T-cell (primary cell): ENCODE data around the gene ADRA2B. TPM values are rescaled to one million over a fixed set of nuclear protein-coding genes. Genes with fewer than 3 reads are reported as not detected.

Experiments used
- ATAC-seq, 4 experiments: fragments of 200-7000 bp in 3 of 4; fragments of 150-1000 bp in 1 of 4; cut with Tn5 transposase; replicated peaks in 1 of 4; 1 replicate in 3 of 4; 2 replicates in 1 of 4; pipeline ENCODE4 v1.10.0; 2021; ENCODE audit warnings: moderate library complexity in 3 of 4, mild to moderate bottlenecking in 2 of 4, moderate number of reproducible peaks in 1 of 4
- CTCF ChIA-PET, 2 donors: fragments of 300-600 bp; sonication (Branson Sonifier 250); formaldehyde crosslinking; loops; one replicate each; lab custom pipeline; 2022; ENCODE audit warnings: antibody characterized with exemption in 2 of 2; lab: Charles Lee
- POLR2A ChIA-PET, 2 donors: fragments of 300-600 bp; sonication (Branson Sonifier 250); formaldehyde crosslinking; loops; one replicate each; lab custom pipeline; 2022; ENCODE audit warnings: antibody characterized with exemption in 2 of 2; lab: Charles Lee
- DNase-seq, 35 experiments: peaks; one replicate each; pipeline versions ENCODE4 v3.0.0 to v3.0.0-alpha.2; 2013 to 2023
- H3K27ac ChIP-seq: one replicate; pipeline ENCODE4 v1.5.1; 2013; ENCODE audit warnings: low read length
- H3K27me3 ChIP-seq, 2 experiments: replicated peaks in 1 of 2; 1 replicate in 1 of 2; 2 replicates in 1 of 2; pipeline versions ENCODE4 v1.6.1 to v1.7.0; 2013; ENCODE audit warnings: low read length in 1 of 2, mixed read lengths in 1 of 2; ENCODE audit not compliant: control insufficient read depth in 2 of 2, insufficient read depth in 2 of 2; ENCODE audit errors: extremely low read depth in 1 of 2
- H3K36me3 ChIP-seq, 2 donors: 1 replicate in 1 of 2; 2 replicates in 1 of 2; pipeline versions ENCODE4 v1.6.1 to v1.7.0; 2013; ENCODE audit warnings: low read length in 1 of 2; ENCODE audit not compliant: control insufficient read depth in 2 of 2, insufficient read depth in 1 of 2; ENCODE audit errors: extremely low read depth in 1 of 2
- H3K4me1 ChIP-seq, 2 experiments: 1 replicate in 1 of 2; 2 replicates in 1 of 2; pipeline versions ENCODE4 v1.6.1 to v1.7.0; 2013; ENCODE audit warnings: low read length in 2 of 2, mixed read lengths in 1 of 2; ENCODE audit not compliant: insufficient read depth in 2 of 2, control insufficient read depth in 1 of 2; ENCODE audit errors: extremely low read depth in 1 of 2
- H3K4me3 ChIP-seq, 2 donors: 1 replicate in 1 of 2; 2 replicates in 1 of 2; pipeline versions ENCODE4 v1.5.1 to v1.7.0; 2013; ENCODE audit warnings: mild to moderate bottlenecking in 2 of 2, low read length in 1 of 2, moderate library complexity in 1 of 2; ENCODE audit not compliant: control insufficient read depth in 1 of 2; ENCODE audit errors: extremely low read depth in 1 of 2
- H3K9me3 ChIP-seq: 2 replicates; pipeline ENCODE4 v1.7.0; 2013
- H3K27ac Mint-ChIP-seq, 2 donors: one replicate each; pipeline ENCODE4 v1.8.0; 2020 to 2021; ENCODE audit warnings: mild to moderate bottlenecking in 2 of 2, mixed read lengths in 2 of 2
- H3K27me3 Mint-ChIP-seq, 2 donors: one replicate each; pipeline ENCODE4 v1.8.0; 2021 to 2022; ENCODE audit warnings: mixed read lengths in 2 of 2
- H3K36me3 Mint-ChIP-seq: one replicate; pipeline ENCODE4 v1.8.0; 2021; ENCODE audit warnings: mixed read lengths
- H3K4me1 Mint-ChIP-seq, 3 donors: one replicate each; pipeline ENCODE4 v1.8.0; 2020 to 2022; ENCODE audit warnings: mixed read lengths in 3 of 3, mild to moderate bottlenecking in 1 of 3
- H3K4me3 Mint-ChIP-seq, 3 donors: one replicate each; pipeline ENCODE4 v1.8.0; 2020 to 2022; ENCODE audit warnings: mild to moderate bottlenecking in 3 of 3, mixed read lengths in 3 of 3, moderate library complexity in 3 of 3
- H3K9me3 Mint-ChIP-seq, 3 donors: one replicate each; pipeline ENCODE4 v1.8.0; 2020 to 2022; ENCODE audit warnings: mixed read lengths in 3 of 3
- WGBS: methylation state at CpG from one replicate; pipeline ENCODE4 v1.1.5; 2013; ENCODE audit warnings: missing lambda C conversion rate; ENCODE audit not compliant: insufficient coverage; 5-methylcytosine and 5-hydroxymethylcytosine counted together
- total RNA-seq, 35 experiments: library from RNA in 6 of 35; stranded (reverse) in 6 of 35; fragments of 120-200 nt in 1 of 35; gene quantifications; one replicate each; pipeline versions ENCODE4 v1.2.1 to v1.2.4 and lab custom pipeline; 2013 to 2026

Gene ADRA2B
- total RNA-seq, 5 donors from 2014 or later (not counting 1 experiment from before 2014, with no cell fraction given) = 0.13 to 0.77 (median 0.18) TPM

GRCh38 chr2:96139181-96139758, 22.9 kb upstream of the ADRA2B start:
- H3K4me1 Mint-ChIP-seq = peaks cover 41% of the 10 kb centered on the region in 3 donors
- Histone ChIP-seq H3K27me3 (peaks cover 0 to 3% of the 10 kb centered on the region in 2 experiments), H3K4me1 (peaks cover 13 to 70% of the 10 kb centered on the region in 2 experiments), H3K4me3 (no peak overlapping the region), H3K36me3 (peaks cover 9 to 16% of the 10 kb centered on the region in 2 donors), H3K9me3 (no peaks in the 10 kb centered on the region), H3K27ac (no peak overlapping the region)
- H3K4me3 Mint-ChIP-seq = no peak overlapping the region
- 93% methylated on average over 3 of the region's 7 CpGs for WGBS
- peaks cover 10% of the 10 kb centered on the region for H3K36me3 Mint-ChIP-seq
- ATAC-seq (no peak), DNase-seq (no peak)
- peak overlapping the region in 1 of 2 donors; percentile 52 for H3K27ac Mint-ChIP-seq
- no peaks in the 10 kb centered on the region for H3K27me3 Mint-ChIP-seq
- CTCF ChIA-PET = interaction anchor here (0.6 to 5.6 kb wide), 8 partner anchors 9 to 128 kb away, joined by 3 to 128 read pairs (median 5); no protein-coding TSS in a partner anchor
- POLR2A ChIA-PET = interaction anchor here (1.7 to 2.8 kb wide), 2 partner anchors 35 to 36 kb away, joined by 11 to 14 read pairs; no protein-coding TSS in a partner anchor
- H3K9me3 Mint-ChIP-seq = no peaks in the 10 kb centered on the region

GRCh38 chr2:96138179-96139145, 22.1 kb upstream of the ADRA2B start, which contains the start of gene ASTL:
TSS of gene ASTL (minus strand) at chr2:96138502. CDS start at chr2:96138436, 66 bp downstream.
- peaks cover 4% of the 10 kb centered on the region for H3K36me3 Mint-ChIP-seq
- peaks cover 0 to 3% of the 10 kb centered on the region in 2 experiments for H3K27me3 ChIP-seq
- peaks cover 9 to 62% of the 10 kb centered on the region in 2 experiments for H3K4me1 ChIP-seq
- H3K9me3 Mint-ChIP-seq = no peaks in the 10 kb centered on the region
- ATAC-seq = peak; percentile 48 to 72 (median 69)
- WGBS = 29% methylated on average over 11 of the region's 17 CpGs
- peak within 1 kb of the TSS; percentile 23 for H3K27ac ChIP-seq
- peak; percentile 40 to 83 (median 65) for DNase-seq
- peak within 1 kb of the TSS; percentile 52 to 63 for H3K27ac Mint-ChIP-seq
- ChIA-PET POLR2A (interaction anchor here (0.5 to 2.8 kb wide), 7 partner anchors 8 to 720 kb away, joined by 3 to 14 read pairs (median 6); no protein-coding TSS in a partner anchor), CTCF (interaction anchor here (0.6 to 5.6 kb wide), 10 partner anchors 10 to 129 kb away, joined by 3 to 128 read pairs (median 4); no protein-coding TSS in a partner anchor)
- H3K27me3 Mint-ChIP-seq = no peaks in the 10 kb centered on the region
- H3K4me3 Mint-ChIP-seq = peak within 1 kb of the TSS in 1 of 3 donors; percentile 36
- peaks cover 33% of the 10 kb centered on the region in 3 donors for H3K4me1 Mint-ChIP-seq
- no peaks in the 10 kb centered on the region for H3K9me3 ChIP-seq
- peaks cover 8 to 9% of the 10 kb centered on the region in 2 donors for H3K36me3 ChIP-seq
- no peak within 1 kb of the TSS for H3K4me3 ChIP-seq

GRCh38 chr2:96137321-96138178, 21.2 kb upstream of the ADRA2B start:
- H3K4me1 Mint-ChIP-seq = peaks cover 23 to 24% (median 24%) of the 10 kb centered on the region in 3 donors
- ChIA-PET CTCF (interaction anchor here (0.6 to 5.6 kb wide), 8 partner anchors 21 to 129 kb away, joined by 3 to 128 read pairs (median 4); partner anchors contain the start of gene ADRA2B (in 1 of the 2)), POLR2A (interaction anchor here (0.5 to 2.8 kb wide), 5 partner anchors 9 to 38 kb away, joined by 3 to 14 read pairs (median 4); no protein-coding TSS in a partner anchor)
- Histone ChIP-seq H3K9me3 (no peaks in the 10 kb centered on the region), H3K36me3 (peaks cover 3 to 5% of the 10 kb centered on the region in 2 donors), H3K27me3 (peaks cover 0 to 3% of the 10 kb centered on the region in 2 experiments), H3K4me3 (no peak overlapping the region), H3K4me1 (peaks cover 3 to 53% of the 10 kb centered on the region in 2 experiments), H3K27ac (peak overlapping the region; percentile 23)
- no peak overlapping the region for H3K27ac Mint-ChIP-seq
- H3K4me3 Mint-ChIP-seq = peak overlapping the region in 1 of 3 donors; percentile 36
- H3K36me3 Mint-ChIP-seq = no peaks in the 10 kb centered on the region
- DNase-seq (peak in 1 of 35 experiments; percentile 21), ATAC-seq (no peak)
- 79% methylated on average over 9 of the region's 15 CpGs for WGBS
- no peaks in the 10 kb centered on the region for H3K27me3 Mint-ChIP-seq
- H3K9me3 Mint-ChIP-seq = no peaks in the 10 kb centered on the region

GRCh38 chr2:96136129-96136720, 19.9 kb upstream of the ADRA2B start:
- Histone ChIP-seq H3K9me3 (no peaks in the 10 kb centered on the region), H3K4me3 (no peak overlapping the region)
- H3K4me1 Mint-ChIP-seq = peaks cover 15 to 21% (median 18%) of the 10 kb centered on the region in 3 donors

GRCh38 chr2:96135621-96136020, 19.2 kb upstream of the ADRA2B start:
- WGBS = 97% methylated on average over 5 of the region's 5 CpGs
- Histone ChIP-seq H3K4me1 (peaks cover 0 to 46% of the 10 kb centered on the region in 2 experiments), H3K36me3 (peaks cover 0 to 7% of the 10 kb centered on the region in 2 donors), H3K4me3 (no peak overlapping the region), H3K9me3 (no peaks in the 10 kb centered on the region), H3K27ac (no peak overlapping the region), H3K27me3 (peaks cover 0 to 3% of the 10 kb centered on the region in 2 experiments)
- Mint-ChIP-seq H3K27ac (no peak overlapping the region), H3K27me3 (no peaks in the 10 kb centered on the region), H3K4me1 (peaks cover 15 to 23% (median 21%) of the 10 kb centered on the region in 3 donors), H3K4me3 (no peak overlapping the region), H3K9me3 (no peaks in the 10 kb centered on the region), H3K36me3 (peaks cover 4% of the 10 kb centered on the region)
- ATAC-seq (no peak), DNase-seq (no peak)
- ChIA-PET POLR2A (interaction anchor here in 1 of 2 donors (0.6 kb wide), 1 partner anchor 66 kb away, joined by 3 read pairs; no protein-coding TSS in a partner anchor), CTCF (interaction anchor here in 1 of 2 donors (5.6 kb wide), 1 partner anchor 39 kb away, joined by 128 read pairs; no protein-coding TSS in a partner anchor)

More at GRCh38 chr2:96136129-96136720, 19.9 kb upstream of the ADRA2B start:
- Mint-ChIP-seq H3K36me3 (peaks cover 4% of the 10 kb centered on the region), H3K27ac (no peak overlapping the region), H3K4me3 (no peak overlapping the region), H3K27me3 (no peaks in the 10 kb centered on the region), H3K9me3 (no peaks in the 10 kb centered on the region)
- Histone ChIP-seq H3K4me1 (peaks cover 0 to 50% of the 10 kb centered on the region in 2 experiments), H3K27ac (no peak overlapping the region), H3K36me3 (peaks cover 0 to 7% of the 10 kb centered on the region in 2 donors), H3K27me3 (peaks cover 0 to 3% of the 10 kb centered on the region in 2 experiments)
- CTCF ChIA-PET = interaction anchor here (0.7 to 5.6 kb wide), 3 partner anchors 38 to 47 kb away, joined by 3 to 128 read pairs (median 76); no protein-coding TSS in a partner anchor
- WGBS = 95% methylated on average over 6 of the region's 8 CpGs
- no peak for ATAC-seq
- no peak for DNase-seq
- POLR2A ChIA-PET = no interaction called here
